H1 (cell line): ENCODE results near the gene ZDHHC3. TPM values are rescaled to one million over a fixed set of nuclear protein-coding genes. Genes with fewer than 3 reads are reported as not detected.

Experiments used
- CTCF ChIA-PET: fragments of 300-600 bp; sonication (Branson Sonifier 250); formaldehyde crosslinking; loops from one replicate; lab custom pipeline; 2021; ENCODE audit not compliant: partially characterized antibody; lab: Charles Lee
- POLR2A ChIA-PET: fragments of 300-600 bp; sonication (Branson Sonifier 250); formaldehyde crosslinking; loops from one replicate; lab custom pipeline; 2021; ENCODE audit warnings: inconsistent platforms; ENCODE audit not compliant: partially characterized antibody; lab: Charles Lee
- DNase-seq, 2 experiments: peaks; one replicate each; pipeline versions ENCODE4 v3.0.0 to v3.0.0-alpha.2; 2010 to 2022; ENCODE audit warnings: low spot score in 2 of 2, low read depth in 1 of 2, mixed read lengths in 1 of 2
- FAIRE-seq: peaks from 2 replicates; lab custom pipeline; 2011; peaks lifted over from hg19 to GRCh38; lab: Jason Lieb, UNC
- H2AFZ ChIP-seq: 2 replicates; pipeline ENCODE4 v1.8.1; 2012; ENCODE audit warnings: low read length, inconsistent platforms
- H2AK5ac ChIP-seq: 2 replicates; pipeline ENCODE4 v1.6.1; 2013; ENCODE audit warnings: low read depth, low read length
- H2BK120ac ChIP-seq: replicated peaks from 2 replicates; pipeline ENCODE3; 2013; ENCODE audit warnings: low read depth, low read length, inconsistent platforms
- H2BK12ac ChIP-seq: 2 replicates; pipeline ENCODE4 v1.6.1; 2013; ENCODE audit warnings: low read depth, low read length
- H2BK15ac ChIP-seq: 2 replicates; pipeline ENCODE4 v1.6.1; 2013; ENCODE audit warnings: low read length
- H2BK20ac ChIP-seq: 2 replicates; pipeline ENCODE4 v1.6.1; 2013; ENCODE audit warnings: low read length
- H2BK5ac ChIP-seq: 2 replicates; pipeline ENCODE4 v1.6.1; 2013; ENCODE audit warnings: low read depth, low read length
- H3K14ac ChIP-seq: 2 replicates; pipeline ENCODE4 v1.6.1; 2013; ENCODE audit warnings: inconsistent platforms; ENCODE audit not compliant: insufficient read length
- H3K18ac ChIP-seq: 2 replicates; pipeline ENCODE4 v1.6.1; 2013; ENCODE audit warnings: low read length; ENCODE audit errors: extremely low read depth
- H3K23ac ChIP-seq: 2 replicates; pipeline ENCODE4 v1.6.1; 2013; ENCODE audit warnings: inconsistent platforms; ENCODE audit not compliant: insufficient read length
- H3K23me2 ChIP-seq: 2 replicates; pipeline ENCODE4 v1.6.1; 2013; ENCODE audit warnings: low read depth, low read length
- H3K27ac ChIP-seq: 2 replicates; pipeline ENCODE4 v1.6.1; 2011; ENCODE audit warnings: low read depth, low read length, inconsistent platforms
- H3K27me3 ChIP-seq, 4 experiments: replicated peaks in 1 of 4; 1 replicate in 1 of 4; 2 replicates in 3 of 4; pipeline versions ENCODE4 v1.6.1 to v1.8.1; 2011 to 2013; ENCODE audit warnings: low read length in 3 of 4, mild to moderate bottlenecking in 3 of 4, inconsistent platforms in 2 of 4, mixed read lengths in 2 of 4, moderate library complexity in 1 of 4; ENCODE audit not compliant: control insufficient read depth in 3 of 4, insufficient read depth in 3 of 4; ENCODE audit errors: extremely low read depth in 1 of 4
- H3K36me3 ChIP-seq, 4 experiments: 2 replicates each; pipeline versions ENCODE4 v1.6.1 to v1.8.1; 2011 to 2013; ENCODE audit warnings: mild to moderate bottlenecking in 4 of 4, low read length in 3 of 4, moderate library complexity in 2 of 4, control low read depth in 1 of 4, inconsistent platforms in 1 of 4; ENCODE audit not compliant: insufficient read depth in 4 of 4, control insufficient read depth in 2 of 4
- H3K4ac ChIP-seq: replicated peaks from 2 replicates; pipeline ENCODE3; 2013; ENCODE audit warnings: low read length, low read depth, mixed read lengths, inconsistent platforms; ENCODE audit not compliant: insufficient read length
- H3K4me1 ChIP-seq, 4 experiments: replicated peaks in 1 of 4; 1 replicate in 1 of 4; 2 replicates in 3 of 4; pipeline versions ENCODE4 v1.6.1 to v1.8.1; 2011 to 2013; ENCODE audit warnings: low read length in 3 of 4, inconsistent platforms in 2 of 4, mixed read lengths in 1 of 4; ENCODE audit not compliant: insufficient read depth in 4 of 4, control insufficient read depth in 3 of 4
- H3K4me2 ChIP-seq, 2 experiments: 2 replicates each; pipeline versions ENCODE4 v1.6.1 to v1.8.1; 2011 to 2013; ENCODE audit warnings: low read depth in 2 of 2, low read length in 2 of 2, control low read depth in 1 of 2, inconsistent platforms in 1 of 2, mild to moderate bottlenecking in 1 of 2; ENCODE audit not compliant: insufficient read depth in 1 of 2
- H3K4me3 ChIP-seq, 4 experiments: fragments of 200-600, 300-600 bp in 1 of 4; sonication (generic), shearing (Covaris generic), sonication (Bioruptor Twin) in 1 of 4; 2 replicates each; pipeline versions ENCODE4 v1.5.1 to v1.8.1; 2011 to 2016; ENCODE audit warnings: low read length in 4 of 4, low read depth in 3 of 4, control low read depth in 2 of 4, inconsistent platforms in 2 of 4, mild to moderate bottlenecking in 2 of 4, mixed read lengths in 1 of 4, moderate library complexity in 1 of 4; ENCODE audit not compliant: insufficient read depth in 2 of 4; ENCODE audit errors: extremely low read depth in 1 of 4
- H3K56ac ChIP-seq: replicated peaks from 2 replicates; pipeline ENCODE3; 2013; ENCODE audit warnings: low read depth, mild to moderate bottlenecking, mixed read lengths, low read length, inconsistent platforms; ENCODE audit not compliant: insufficient read length
- H3K79me1 ChIP-seq: 2 replicates; pipeline ENCODE4 v1.6.1; 2013; ENCODE audit warnings: low read depth, low read length, control low read depth
- H3K79me2 ChIP-seq, 2 experiments: 2 replicates each; pipeline versions ENCODE4 v1.6.1 to v1.8.1; 2012 to 2013; ENCODE audit warnings: low read length in 2 of 2, mild to moderate bottlenecking in 2 of 2, inconsistent platforms in 1 of 2; ENCODE audit not compliant: insufficient read depth in 2 of 2, control insufficient read depth in 1 of 2
- H3K9ac ChIP-seq, 4 experiments: replicated peaks in 1 of 4; 1 replicate in 1 of 4; 2 replicates in 3 of 4; pipeline versions ENCODE4 v1.6.1 to v1.8.1; 2011 to 2013; ENCODE audit warnings: low read depth in 3 of 4, low read length in 3 of 4, control low read depth in 2 of 4, mild to moderate bottlenecking in 2 of 4, moderate library complexity in 2 of 4, inconsistent platforms in 1 of 4; ENCODE audit errors: extremely low read depth in 1 of 4
- H3K9me3 ChIP-seq, 2 experiments: 2 replicates each; pipeline versions ENCODE4 v1.6.1 to v1.8.1; 2012 to 2013; ENCODE audit warnings: mild to moderate bottlenecking in 2 of 2, moderate library complexity in 2 of 2, control low read depth in 1 of 2, inconsistent platforms in 1 of 2, low read depth in 1 of 2, low read length in 1 of 2, mixed read lengths in 1 of 2; ENCODE audit not compliant: insufficient read depth in 2 of 2
- H4K20me1 ChIP-seq, 2 experiments: replicated peaks in 1 of 2; 2 replicates each; pipeline versions ENCODE3 to v1.8.1; 2011 to 2013; ENCODE audit warnings: inconsistent platforms in 2 of 2, low read length in 2 of 2, mild to moderate bottlenecking in 1 of 2; ENCODE audit not compliant: insufficient read depth in 2 of 2, control insufficient read depth in 1 of 2
- H4K5ac ChIP-seq: 2 replicates; pipeline ENCODE4 v1.6.1; 2013; ENCODE audit warnings: low read length, low read depth, mixed read lengths, inconsistent platforms; ENCODE audit not compliant: insufficient read length
- H4K8ac ChIP-seq: 2 replicates; pipeline ENCODE4 v1.8.0; 2013; ENCODE audit warnings: mild to moderate bottlenecking, moderate library complexity, low read length, inconsistent platforms; ENCODE audit not compliant: insufficient read depth; ENCODE audit errors: extremely low read depth
- H4K91ac ChIP-seq: replicated peaks from 2 replicates; pipeline ENCODE3; 2013; ENCODE audit warnings: low read length, mixed read lengths, inconsistent platforms; ENCODE audit not compliant: insufficient read length
- BACH1 ChIP-seq: IDR thresholded peaks from 2 replicates; pipeline ENCODE4 v1.6.1; 2012; ENCODE audit warnings: low read length, improper control_type of control experiment
- E2F6 ChIP-seq: IDR thresholded peaks from 2 replicates; pipeline ENCODE4 v1.6.1; 2012; ENCODE audit warnings: inconsistent platforms
- HDAC2 ChIP-seq, 2 experiments: fragments of 300-600 bp in 1 of 2; sonication (generic) in 1 of 2; IDR thresholded peaks; 2 replicates each; pipeline ENCODE4 v1.6.1; 2011 to 2012; ENCODE audit warnings: low read depth in 2 of 2, low read length in 2 of 2, mild to moderate bottlenecking in 2 of 2, moderate library complexity in 2 of 2, borderline replicate concordance in 1 of 2, inconsistent platforms in 1 of 2
- KDM5A ChIP-seq: fragments of 200-600 bp; IDR thresholded peaks from 2 replicates; pipeline ENCODE4 v1.7.1; 2012; ENCODE audit warnings: mild to moderate bottlenecking, low read length, inconsistent platforms, mixed read lengths
- SAP30 ChIP-seq: fragments of 300-600 bp; sonication (generic); IDR thresholded peaks from 2 replicates; pipeline ENCODE4 v1.7.1; 2012; ENCODE audit warnings: low read length, moderate library complexity, mild to moderate bottlenecking, inconsistent platforms; ENCODE audit not compliant: insufficient read depth, insufficient replicate concordance
- SIN3A ChIP-seq, 2 experiments: IDR thresholded peaks in 1 of 2; conservative IDR thresholded peaks in 1 of 2; 2 replicates each; pipeline ENCODE4 v1.6.1; 2011 to 2012; ENCODE audit warnings: low read length in 2 of 2, improper control_type of control experiment in 1 of 2, low read depth in 1 of 2, mild to moderate bottlenecking in 1 of 2
- SIRT6 ChIP-seq: IDR thresholded peaks from one replicate; pipeline ENCODE4 v1.7.1; 2012; ENCODE audit warnings: low read length, inconsistent platforms
- SIX5 ChIP-seq: IDR thresholded peaks from 2 replicates; pipeline ENCODE4 v1.6.1; 2011; ENCODE audit warnings: mild to moderate bottlenecking, low read depth, low read length
- SP1 ChIP-seq: IDR thresholded peaks from 2 replicates; pipeline ENCODE4 v1.6.1; 2011; ENCODE audit warnings: low read depth, low read length
- SP4 ChIP-seq: IDR thresholded peaks from 2 replicates; pipeline ENCODE4 v1.6.1; 2012; ENCODE audit warnings: low read length, inconsistent platforms
- TEAD4 ChIP-seq: IDR thresholded peaks from 2 replicates; pipeline ENCODE4 v1.6.1; 2012; ENCODE audit warnings: low read depth, low read length, inconsistent platforms, mixed read lengths
- ZNF274 ChIP-seq: IDR thresholded peaks from 2 replicates; pipeline ENCODE4 v1.7.0; 2012; ENCODE audit warnings: low read length, borderline replicate concordance; ENCODE audit errors: extremely low read depth
- WGBS, 2 experiments: shearing (Covaris generic) in 1 of 2; methylation state at CpG; one replicate each; pipeline versions ENCODE4 v1.1.6 to v1.1.7; 2013 to 2015; ENCODE audit warnings: low lambda C conversion rate in 2 of 2, mixed read lengths in 2 of 2, inconsistent platforms in 1 of 2, low coverage in 1 of 2, missing lambda C conversion rate in 1 of 2; ENCODE audit not compliant: insufficient replicate concordance in 2 of 2, insufficient coverage in 1 of 2, insufficient read length in 1 of 2; ENCODE audit errors: extremely low coverage in 1 of 2, missing lambda C conversion rate in 1 of 2; 5-methylcytosine and 5-hydroxymethylcytosine counted together
- polyA plus RNA-seq, 7 experiments: library from polyadenylated mRNA; depleted of rRNA in 3 of 7; stranded (reverse) in 5 of 7; unstranded in 2 of 7; fragments of >200 nt in 5 of 7; fragments of 200-250 nt in 2 of 7; gene quantifications; 1 replicate in 5 of 7; 2 replicates in 1 of 7; 4 replicates in 1 of 7; pipeline versions ENCODE4 v1.2.1 to v1.2.3, GENCODE V29; 2011 to 2013; ENCODE audit warnings: missing spikeins in 2 of 7, mixed read lengths in 2 of 7
- total RNA-seq: library from RNA; stranded (reverse); fragmentation: NEBNext Ultra II Directional; extraction: Animal tissue kit (Norgen Biotek cat#: 25700); gene quantifications from 2 replicates; pipeline ENCODE4 v1.2.1, GENCODE V29; 2021

ZDHHC3 gene
- total and polyA plus RNA-seq, 2 of the 8 experiments (the other 6 are each of a cell fraction or from before 2014, with no cell fraction given), result 77.4 to 88.7 TPM

GRCh38 chr3:44903751-44904150, 72.2 kb downstream of the ZDHHC3 start:
- H3K27me3 ChIP-seq, result no peaks in the 10 kb centered on the region
- no peak overlapping the region for H3K14ac ChIP-seq
- peaks cover 17 to 21% of the 10 kb centered on the region in 2 experiments; a peak in 3 of 4 replicates for H3K9me3 ChIP-seq
- H3K23me2 ChIP-seq, result no peaks in the 10 kb centered on the region
- WGBS, 2 experiments, result 96% methylated on average over 15 of the region's 15 CpGs; no CpG with 5 or more reads in 1 of the 2 experiments
- no peak overlapping the region for H4K5ac ChIP-seq
- H2AFZ ChIP-seq, result no peak overlapping the region
- peaks cover 0 to 5% (median 4%) of the 10 kb centered on the region in 4 experiments; a peak in 4 of 7 replicates for H3K4me1 ChIP-seq
- ChIA-PET CTCF (no interaction called here), POLR2A (interaction anchor here (1.5 kb wide), 1 partner anchor 10 kb away, joined by 5 read pairs; no protein-coding TSS in a partner anchor)
- no peak overlapping the region for H3K4me3 ChIP-seq
- no peak overlapping the region for H3K9ac ChIP-seq
- no peaks in the 10 kb centered on the region for H3K79me2 ChIP-seq
- no peak overlapping the region for H3K4ac ChIP-seq
- no peaks in the 10 kb centered on the region for H4K20me1 ChIP-seq
- H3K79me1 ChIP-seq, result no peaks in the 10 kb centered on the region
- no peak overlapping the region for H2BK20ac ChIP-seq
- FAIRE-seq (no peak), DNase-seq (no peak)
- no peak overlapping the region for H2BK12ac ChIP-seq
- no peak overlapping the region for H2AK5ac ChIP-seq
- no peak overlapping the region for H2BK15ac ChIP-seq
- H2BK5ac ChIP-seq, result no peak overlapping the region
- H3K18ac ChIP-seq, result no peak overlapping the region
- no peak overlapping the region for H4K91ac ChIP-seq
- H3K4me2 ChIP-seq, result no peak overlapping the region
- H3K56ac ChIP-seq, result no peak overlapping the region
- H3K23ac ChIP-seq, result no peak overlapping the region
- H2BK120ac ChIP-seq, result no peak overlapping the region
- H3K36me3 ChIP-seq, result no peaks in the 10 kb centered on the region
- no peak overlapping the region for H3K27ac ChIP-seq
- no peak overlapping the region for H4K8ac ChIP-seq
- TF ChIP-seq SAP30 (no peak), BACH1 (no peak), SIRT6 (no peak), SP1 (no peak), ZNF274 (no peak), SP4 (no peak), HDAC2 (IDR thresholded peaks at IDR 0.05; ENCODE audit: borderline replicate concordance in 1 of 2, low read depth in 2 of 2, low read length in 2 of 2) (no peak), E2F6 (no peak), TEAD4 (no peak), SIN3A (conservative IDR thresholded peaks at IDR 0.05 in 1 of 2, IDR thresholded peaks at IDR 0.05 in 1 of 2; ENCODE audit: low read depth in 1 of 2, low read length in 2 of 2) (no peak), KDM5A (no peak), SIX5 (no peak)
